ENCODE measurements around the gene FAM98B.

Gene FAM98B

DNA sequence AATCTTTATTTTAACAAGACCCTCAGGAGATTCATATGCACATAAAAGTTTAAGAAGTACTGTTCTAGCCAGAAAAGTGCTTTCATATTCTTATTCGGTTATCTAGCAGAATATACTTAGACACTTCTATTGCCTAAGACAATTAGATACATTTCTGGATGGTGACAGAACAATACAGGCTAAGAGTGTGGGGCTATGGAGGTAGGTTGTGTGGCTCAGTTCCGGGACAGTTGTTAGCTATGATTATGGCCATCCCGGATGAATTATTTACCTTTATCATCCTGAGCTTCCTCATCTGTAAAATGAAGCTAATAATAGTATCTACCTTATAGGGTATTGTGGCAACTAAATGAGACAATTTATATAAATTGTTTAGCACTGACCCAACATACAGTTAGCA is 6.6 kb downstream of the FAM98B start:
- DNase-seq (ENCODE audit: low read depth in 1 of 2, low spot score in 1 of 2), result no peak

DNA sequence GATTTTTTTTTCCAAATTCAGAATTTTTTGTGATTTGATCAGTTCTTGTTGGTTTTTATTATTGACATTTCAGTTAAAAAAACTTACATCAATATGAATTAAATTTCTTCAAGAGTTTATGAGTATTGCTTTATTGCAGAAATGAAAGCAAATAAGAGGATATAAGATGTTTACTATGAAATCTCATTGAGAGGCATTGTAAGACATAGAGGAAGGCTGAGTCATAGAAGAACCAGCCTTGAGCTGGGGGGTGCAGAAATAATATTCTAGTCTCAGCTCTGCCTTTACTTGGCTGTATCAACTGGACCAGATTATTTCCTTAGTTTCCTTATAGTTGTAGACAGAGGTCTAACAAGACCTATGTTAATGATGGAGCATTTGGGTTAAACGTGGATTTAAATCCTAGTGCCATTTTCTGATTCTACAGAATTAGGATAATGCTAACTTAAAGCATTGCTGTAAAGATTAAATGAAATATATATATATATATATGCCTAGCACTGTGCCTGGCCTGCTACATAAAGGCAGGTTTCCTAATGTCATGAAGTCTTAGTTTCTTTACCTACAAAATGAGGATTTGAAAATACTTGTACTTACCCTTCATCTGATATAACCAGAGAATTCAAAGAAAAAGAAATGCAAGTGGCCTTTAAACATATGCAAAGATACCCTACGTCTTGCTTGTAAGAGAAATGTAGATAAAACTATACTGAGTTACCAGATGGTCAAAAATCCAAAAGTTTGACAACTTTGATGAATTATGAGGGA is 7.3 kb downstream of the FAM98B start:
- DNase-seq (ENCODE audit: low read depth in 1 of 2, low spot score in 1 of 2), result no peak

DNA sequence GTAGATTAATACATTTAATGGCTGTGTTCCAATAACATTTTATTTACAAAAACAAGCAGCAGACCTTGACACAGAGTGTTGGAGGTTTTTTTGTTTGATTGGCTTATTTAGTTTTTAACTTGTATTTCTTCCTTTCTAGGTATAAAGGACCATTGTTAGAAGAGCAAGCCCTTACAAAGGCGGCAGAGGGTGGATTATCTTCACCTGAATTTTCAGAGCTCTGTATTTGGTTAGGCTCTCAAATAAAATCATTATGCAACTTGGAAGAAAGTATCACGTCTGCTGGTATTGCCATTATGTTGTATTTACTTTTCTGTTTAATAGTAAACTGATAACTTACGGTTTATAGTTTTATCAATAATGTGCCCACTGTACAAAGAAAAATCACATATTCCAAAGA is 10.0 kb downstream of the FAM98B start:
- no peak for DNase-seq (ENCODE audit: low read depth in 1 of 2, low spot score in 1 of 2)

DNA sequence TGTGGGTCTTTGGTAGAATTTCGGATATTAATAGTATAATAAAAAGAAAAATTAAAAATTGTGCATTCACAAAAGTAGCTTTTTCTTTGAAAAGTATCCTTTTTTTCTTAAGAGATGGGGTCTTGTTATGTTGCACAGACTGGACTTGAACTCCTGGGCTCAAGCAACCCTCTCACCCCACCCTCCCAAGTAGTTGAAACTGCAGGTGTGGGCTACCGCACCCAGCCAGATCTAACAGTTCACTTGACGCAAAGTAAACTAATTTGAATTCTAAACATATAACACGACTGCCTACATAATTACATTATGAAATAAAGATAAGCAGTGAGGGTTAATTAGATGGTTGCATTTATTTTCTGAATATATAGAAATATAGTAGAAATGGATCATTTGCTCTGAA is 10.7 kb downstream of the FAM98B start:
- no peak for DNase-seq (ENCODE audit: low read depth in 1 of 2, low spot score in 1 of 2)

DNA sequence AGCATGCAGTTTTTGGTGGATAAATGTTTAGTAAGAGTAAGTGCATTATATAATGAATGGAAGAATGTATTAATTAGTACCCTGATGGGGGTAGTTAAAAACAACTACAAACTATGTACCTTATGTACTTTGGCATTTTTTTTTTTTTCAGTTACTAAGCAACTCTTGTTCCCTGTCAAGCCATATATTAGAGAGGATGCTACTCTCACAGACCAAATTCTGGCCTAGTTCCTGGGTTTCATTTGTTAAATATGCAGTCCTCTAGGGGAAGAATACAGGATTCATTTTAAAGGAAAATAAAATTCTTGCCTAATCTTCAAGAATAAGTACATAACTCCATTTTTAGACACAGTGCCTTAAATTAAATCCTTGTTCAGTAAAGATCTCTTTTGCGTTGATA is 16.9 kb downstream of the FAM98B start:
- no peak for DNase-seq (ENCODE audit: low read depth in 1 of 2, low spot score in 1 of 2)

DNA sequence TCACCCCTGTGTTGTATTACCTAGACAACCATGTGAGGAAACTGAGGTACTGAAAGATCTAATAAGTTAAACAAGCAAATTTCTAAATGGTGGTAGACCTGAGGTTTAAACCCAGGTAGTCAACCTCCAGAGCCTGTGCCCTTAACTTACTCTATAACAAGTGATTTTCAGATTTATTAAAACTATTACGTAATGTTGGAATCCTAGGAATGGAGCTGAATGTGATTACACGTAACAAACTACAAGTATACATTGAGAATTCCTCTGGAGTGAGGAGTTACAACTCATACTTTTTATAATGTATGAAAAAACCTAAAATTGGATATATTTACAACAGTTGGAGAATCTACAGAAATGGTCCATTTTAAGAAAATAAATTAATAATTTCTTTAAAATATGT is 18.0 kb downstream of the FAM98B start:
- no peak for DNase-seq (ENCODE audit: low read depth in 1 of 2, low spot score in 1 of 2)

DNA sequence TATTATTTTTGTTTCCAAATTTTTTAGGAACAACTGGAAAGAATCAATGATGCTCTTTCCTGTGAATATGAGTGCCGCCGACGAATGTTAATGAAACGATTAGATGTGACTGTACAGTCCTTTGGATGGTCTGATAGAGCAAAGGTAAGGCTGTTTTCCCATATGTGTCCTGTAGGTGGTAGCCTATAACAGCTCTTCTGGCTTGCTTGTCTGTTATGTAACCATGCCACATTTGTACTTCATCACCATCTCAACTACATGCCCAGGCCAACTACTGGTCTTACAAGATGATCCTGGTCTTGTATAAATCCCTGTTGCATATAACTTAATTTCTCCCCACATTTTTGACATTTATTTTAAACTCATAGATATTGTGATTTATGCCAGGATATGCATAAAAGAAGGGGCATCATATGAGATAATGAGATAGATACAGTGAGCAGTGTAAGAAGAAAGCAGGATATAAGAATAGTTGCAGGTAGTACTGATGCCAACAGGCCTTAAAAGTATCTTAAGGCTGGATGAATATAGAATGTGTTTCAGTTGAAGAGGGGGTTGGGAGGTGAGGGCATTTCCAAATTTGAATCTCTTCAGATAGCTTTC is 20.3 kb downstream of the FAM98B start:
- DNase-seq (ENCODE audit: low read depth in 1 of 2, low spot score in 1 of 2), result peak in 1 of 2 donors; percentile 4

DNA sequence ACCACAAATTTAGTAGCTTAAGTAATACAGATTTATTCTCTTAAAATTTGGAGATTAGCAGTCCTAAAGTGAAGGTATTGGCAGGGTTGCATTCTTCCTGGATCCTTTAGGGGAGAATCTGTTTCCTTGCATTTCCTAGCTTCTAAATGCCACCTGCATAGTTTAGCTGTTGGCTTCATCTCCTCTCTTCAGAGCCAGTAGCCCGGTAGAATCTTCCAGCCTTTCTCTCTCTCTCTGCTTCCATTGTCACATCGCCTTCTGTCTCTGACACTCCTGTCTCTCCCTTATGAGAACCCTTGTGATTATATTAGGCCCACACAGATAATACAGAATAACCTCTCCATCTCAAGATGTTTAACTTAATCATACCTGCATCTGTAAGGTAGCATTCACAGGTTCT is 21.4 kb downstream of the FAM98B start:
- DNase-seq (ENCODE audit: low read depth in 1 of 2, low spot score in 1 of 2), result no peak

DNA sequence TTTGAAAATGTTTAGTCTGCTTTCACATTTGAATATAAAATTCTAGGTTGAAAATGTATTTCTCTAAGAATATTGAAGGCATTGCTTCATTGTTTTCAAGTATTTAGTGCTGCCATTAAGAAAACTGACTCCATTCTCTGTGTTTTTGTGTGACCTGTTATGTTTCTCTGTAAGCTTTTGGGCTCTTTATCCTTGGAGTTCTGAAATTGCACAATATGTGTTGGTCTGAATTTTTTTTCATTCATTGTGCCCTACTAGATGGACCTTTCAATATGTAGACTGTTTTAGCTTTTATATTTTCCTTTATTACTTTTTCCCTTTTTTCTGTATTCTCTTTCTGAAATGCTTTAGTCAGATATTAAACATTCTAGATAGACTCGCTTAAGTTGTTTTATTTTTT is 22.2 kb downstream of the FAM98B start:
- DNase-seq (ENCODE audit: low read depth in 1 of 2, low spot score in 1 of 2), result no peak

DNA sequence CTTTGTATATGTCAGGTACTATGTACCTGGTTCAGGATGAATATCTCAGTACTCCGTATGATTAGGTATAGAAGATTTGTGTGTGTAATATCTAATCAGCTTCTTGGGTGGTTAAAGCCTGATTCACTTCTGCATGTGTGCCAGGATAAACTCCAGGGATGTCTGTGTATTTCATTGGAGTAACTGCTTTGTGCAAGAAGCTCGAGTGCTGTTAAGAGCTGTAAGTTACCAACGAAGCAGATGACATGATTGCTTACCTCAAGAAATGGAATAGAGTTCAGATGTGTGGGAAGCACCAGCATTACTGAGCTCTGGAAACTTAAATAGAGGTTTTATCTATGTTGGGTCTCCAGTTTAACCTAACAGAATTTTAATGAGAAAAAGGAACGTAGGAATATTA is 23.7 kb downstream of the FAM98B start:
- DNase-seq (ENCODE audit: low read depth in 1 of 2, low spot score in 1 of 2), result no peak

DNA sequence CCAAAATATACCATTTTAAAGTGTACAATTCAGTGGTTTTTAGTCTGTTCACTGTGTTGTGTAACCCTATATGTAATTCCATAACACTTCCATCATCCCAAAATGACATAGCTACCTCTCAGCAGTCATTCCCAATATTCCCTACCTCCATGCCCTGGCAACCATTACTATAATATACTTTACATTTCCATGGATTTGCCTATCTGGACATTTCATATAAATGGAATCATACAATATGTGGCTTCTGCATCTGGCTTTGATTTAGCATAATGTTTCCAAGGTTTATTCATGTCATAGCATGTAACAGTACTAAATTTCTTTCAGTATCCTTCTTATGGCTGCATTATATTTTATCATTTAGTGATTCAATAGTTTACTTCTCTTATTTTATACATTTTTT is 25.3 kb downstream of the FAM98B start:
- no peak for DNase-seq (ENCODE audit: low read depth in 1 of 2, low spot score in 1 of 2)

DNA sequence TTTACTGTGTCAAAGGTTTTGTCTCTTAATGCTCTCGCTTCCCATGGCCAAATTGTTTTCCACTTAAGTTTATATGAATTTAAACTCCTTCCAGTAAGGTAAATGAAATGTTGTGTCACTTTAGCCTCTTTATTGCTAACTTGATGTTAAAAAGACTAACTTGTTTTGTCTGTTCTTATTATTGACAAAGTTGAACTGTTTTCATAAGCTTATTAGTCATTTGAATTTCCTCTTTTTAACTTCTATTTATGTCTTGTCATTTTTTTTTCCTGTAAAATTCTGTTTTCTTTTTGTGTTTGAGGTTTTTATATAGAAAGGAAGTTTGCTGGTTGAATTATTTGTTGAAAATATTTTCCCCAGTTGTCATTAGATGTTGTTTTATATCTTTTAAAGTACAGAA is 25.8 kb downstream of the FAM98B start:
- DNase-seq (ENCODE audit: low read depth in 1 of 2, low spot score in 1 of 2), result no peak

DNA sequence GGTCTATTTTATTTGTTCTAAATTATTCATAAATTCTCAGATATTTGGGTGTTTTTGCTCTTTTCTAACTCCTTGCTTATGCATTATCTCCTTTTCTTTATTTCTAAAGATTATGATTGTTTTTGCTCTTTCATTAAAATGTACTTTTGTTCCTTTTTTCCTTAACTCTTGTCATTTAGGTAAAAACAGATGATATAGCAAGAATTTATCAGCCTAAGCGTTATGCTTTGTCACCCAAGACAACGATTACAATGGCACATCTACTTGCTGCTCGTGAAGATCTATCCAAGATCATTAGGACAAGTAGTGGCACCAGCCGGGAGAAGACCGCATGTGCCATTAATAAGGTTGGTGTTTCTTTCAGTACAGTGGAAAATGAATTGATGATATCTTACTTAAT is 27.2 kb downstream of the FAM98B start:
- DNase-seq (ENCODE audit: low read depth in 1 of 2, low spot score in 1 of 2), result no peak

DNA sequence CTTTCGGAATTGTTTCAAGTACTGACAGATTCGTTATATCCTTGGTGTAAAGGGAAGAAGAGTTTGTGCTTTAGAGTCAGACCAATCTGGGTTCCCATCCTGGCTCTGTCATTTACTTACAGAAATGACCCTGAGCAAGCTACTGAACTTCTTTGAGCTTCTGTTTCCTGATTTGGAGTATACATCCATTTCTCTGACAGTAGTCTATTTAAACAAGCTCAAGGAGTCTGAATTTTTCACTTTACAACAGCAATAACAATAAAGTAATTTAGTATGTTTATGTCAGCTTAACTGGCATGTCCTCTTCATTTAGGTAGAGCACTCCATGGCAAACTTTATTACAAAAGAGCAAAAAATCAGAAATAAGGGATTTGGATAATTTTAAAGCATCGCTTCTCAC is 27.8 kb downstream of the FAM98B start:
- no peak for DNase-seq (ENCODE audit: low read depth in 1 of 2, low spot score in 1 of 2)

DNA sequence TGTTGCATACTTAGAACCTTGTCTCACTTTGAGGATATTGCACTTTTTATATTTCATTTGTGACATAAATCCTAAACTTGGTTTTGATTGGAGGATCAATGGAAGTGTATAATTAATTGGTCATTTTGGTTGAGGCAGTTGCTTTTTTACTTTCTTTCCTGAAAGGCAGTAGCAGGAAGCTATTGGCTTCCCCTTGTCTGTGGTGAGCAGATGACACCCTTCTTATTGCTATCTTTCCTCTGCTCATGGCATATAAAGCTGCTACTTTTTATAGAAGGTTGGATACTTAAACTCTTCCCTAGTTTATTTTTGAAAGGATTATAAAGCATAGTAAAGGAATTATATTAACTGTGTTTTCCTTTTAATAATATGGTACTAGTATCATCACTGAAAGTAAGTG is 28.6 kb downstream of the FAM98B start:
- DNase-seq (ENCODE audit: low read depth in 1 of 2, low spot score in 1 of 2), result no peak

DNA sequence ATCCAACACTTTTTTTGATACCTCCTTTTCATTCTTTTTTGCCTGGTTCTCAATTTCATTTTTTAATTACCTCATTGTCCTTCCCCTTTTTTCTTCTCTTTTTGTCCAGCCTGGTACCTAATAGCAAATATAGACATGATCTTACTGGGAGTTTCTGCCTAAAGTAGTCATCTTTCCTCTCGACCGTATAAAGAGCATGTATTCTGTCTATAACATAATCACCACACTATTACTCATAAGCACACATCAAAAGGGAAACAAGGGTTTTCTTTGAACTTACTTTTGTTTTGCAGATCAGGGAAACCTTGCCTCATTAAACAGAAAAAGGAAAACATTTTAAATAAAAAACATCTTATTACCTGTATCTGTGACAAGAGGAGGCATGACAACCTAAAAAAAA is 33.0 kb downstream of the FAM98B start:
- no peak for DNase-seq (ENCODE audit: low read depth in 1 of 2, low spot score in 1 of 2)

DNA sequence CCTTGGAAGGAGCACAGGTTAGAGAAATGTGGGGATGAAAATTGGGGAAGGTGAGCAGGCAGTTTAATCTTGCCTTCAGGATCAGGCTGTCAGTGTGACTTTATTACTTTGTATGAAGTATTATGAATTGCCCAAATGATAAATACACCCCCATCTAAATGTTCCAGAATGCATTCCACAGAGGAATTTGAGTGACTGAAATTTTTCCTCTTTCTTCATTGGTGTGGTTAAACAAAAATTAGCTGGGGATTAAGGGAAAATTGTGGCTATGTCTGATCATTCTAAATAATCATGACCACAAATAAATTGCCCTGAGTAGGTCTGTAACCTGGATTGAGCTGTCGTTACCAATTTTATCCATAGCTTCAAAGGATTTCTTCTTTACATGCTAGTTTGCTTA is 33.5 kb downstream of the FAM98B start:
- DNase-seq (ENCODE audit: low read depth in 1 of 2, low spot score in 1 of 2), result no peak

DNA sequence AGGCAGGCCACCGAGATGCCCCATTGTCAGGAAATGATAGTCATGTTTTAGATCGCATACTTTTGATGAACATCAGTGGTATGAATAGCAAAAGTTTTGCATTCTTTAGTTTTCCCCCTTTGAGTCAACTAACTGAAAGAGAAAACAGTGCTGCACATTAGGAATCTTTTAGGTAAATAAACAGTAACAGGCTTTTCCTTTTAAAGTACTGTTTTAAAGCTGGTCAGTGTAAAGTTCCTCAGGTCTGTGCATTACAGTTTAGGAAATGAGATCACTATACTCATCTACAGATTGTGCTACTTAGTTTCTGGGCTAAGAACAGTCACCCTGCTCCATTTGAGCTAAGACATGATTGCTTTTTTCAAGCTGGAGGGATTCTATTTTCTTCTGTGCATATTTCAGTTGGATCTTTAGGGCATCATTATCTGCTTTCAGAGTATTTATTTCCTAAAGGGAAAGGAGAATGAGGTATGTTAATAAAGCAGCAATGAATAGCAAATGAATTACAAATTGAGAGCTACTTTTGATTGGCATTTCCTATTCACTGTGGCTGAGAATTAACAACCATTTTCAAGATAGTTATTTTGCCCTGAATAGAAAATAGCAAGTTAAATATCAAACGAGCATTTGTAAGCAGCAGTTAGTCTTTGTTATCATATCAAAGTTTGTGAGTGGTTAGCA is 36.5 kb downstream of the FAM98B start:
- DNase-seq (ENCODE audit: low read depth in 1 of 2, low spot score in 1 of 2), result no peak

DNA sequence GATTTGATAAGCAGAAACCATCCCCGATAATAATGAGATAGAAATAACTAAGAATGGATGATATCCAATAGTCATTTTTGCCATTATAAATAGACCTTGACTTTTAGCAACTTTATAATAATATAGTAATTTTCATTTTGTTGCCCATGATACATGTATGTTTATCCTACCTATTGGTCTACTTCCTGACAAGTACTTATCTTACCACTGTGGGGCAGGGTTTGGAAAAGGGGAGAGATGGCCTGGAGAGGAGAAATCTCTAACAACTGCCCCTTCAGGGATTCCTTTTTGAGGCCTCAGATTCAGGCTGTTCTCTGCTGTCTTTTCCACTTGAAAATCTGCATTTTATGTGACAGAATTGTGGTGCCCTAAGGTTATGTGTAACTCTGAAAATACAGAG is 42.2 kb downstream of the FAM98B start:
- DNase-seq (ENCODE audit: low read depth in 1 of 2, low spot score in 1 of 2), result no peak

DNA sequence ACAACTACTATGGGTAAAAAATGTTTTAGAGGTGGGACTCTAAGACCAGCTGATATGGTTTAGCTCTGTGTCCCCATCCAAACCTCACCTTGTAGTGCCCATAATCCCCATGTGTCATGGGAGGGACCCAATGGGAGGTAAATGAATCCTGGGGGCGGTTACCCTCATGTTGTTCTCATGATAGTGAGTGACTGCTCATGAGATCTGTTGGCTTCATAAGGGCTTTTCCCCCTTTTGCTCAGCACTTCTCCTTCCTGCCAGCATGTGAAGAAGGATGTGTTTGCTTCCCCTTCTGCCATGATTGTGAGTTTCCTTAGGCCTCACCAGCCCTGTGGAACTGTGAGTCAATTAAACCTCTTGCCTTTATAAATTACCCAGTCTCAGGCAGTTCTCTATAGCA is 45.7 kb downstream of the FAM98B start:
- DNase-seq (ENCODE audit: low read depth in 1 of 2, low spot score in 1 of 2), result no peak

DNA sequence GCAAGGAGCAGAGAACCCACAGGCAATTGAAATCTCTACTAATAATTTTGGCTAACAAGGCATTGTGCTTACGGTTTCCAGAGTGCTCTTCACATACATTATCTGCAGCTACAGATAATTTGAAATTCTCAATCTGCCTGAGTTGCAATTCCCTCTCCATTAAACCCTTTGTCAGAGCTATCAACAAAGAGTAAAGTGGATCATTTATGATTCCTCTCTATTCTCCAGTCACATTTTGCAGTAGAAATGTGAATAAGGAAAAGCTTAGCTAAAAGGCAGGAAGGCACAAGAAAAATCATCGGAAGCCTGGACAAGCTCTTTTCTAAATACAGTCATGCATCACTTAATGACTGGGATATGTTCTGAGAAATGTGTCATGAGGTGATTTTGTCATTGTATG is 49.6 kb downstream of the FAM98B start:
- DNase-seq (ENCODE audit: low read depth in 1 of 2, low spot score in 1 of 2), result no peak

DNA sequence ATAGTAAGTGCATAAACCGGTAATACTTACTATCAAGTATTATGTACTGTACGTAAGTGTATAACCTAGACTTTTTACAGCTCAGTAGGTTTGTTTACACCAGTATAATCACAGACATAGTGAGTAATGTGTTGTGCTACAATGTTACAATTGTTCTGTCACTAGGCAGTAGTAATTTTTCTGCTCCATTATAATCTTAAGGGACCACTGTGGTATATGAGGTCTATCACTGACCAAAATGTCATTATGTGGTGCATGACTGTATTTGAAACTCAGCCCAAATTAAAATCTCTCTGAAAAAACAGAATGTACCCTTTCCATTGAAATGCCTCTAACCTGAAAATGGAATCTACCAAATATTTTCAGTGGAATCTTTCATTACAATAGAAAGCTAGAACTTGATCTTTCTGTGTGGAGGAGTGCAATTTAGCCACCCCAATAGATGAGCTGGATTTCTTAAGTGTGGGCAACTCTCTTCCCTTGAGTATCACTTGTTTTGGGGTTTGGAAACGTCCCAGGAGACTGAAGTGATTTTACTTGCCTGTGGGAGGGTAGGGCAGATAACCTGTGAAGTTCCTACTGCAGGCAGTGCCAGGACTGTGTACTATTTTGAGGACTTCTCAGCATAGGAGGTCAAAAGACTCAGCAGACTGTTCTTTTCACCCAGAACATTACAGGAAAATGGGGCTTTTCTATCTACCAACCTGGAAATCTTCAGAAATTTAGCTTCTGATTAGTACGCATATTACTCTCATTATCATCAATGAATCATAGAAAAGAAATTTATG is 50.9 kb downstream of the FAM98B start:
- DNase-seq (ENCODE audit: low read depth in 1 of 2, low spot score in 1 of 2), result no peak

Data from activated T-helper 1 cell treated with anti-CD3 and anti-CD28 coated beads, Interleukin-2, amount 50 U/mL, for 16 hours (primary cell).